ENCODE results near the gene SPATA25. TPM values are rescaled to one million over a fixed set of nuclear protein-coding genes. Genes with fewer than 3 reads are reported as not detected.

SPATA25 gene
- total and polyA plus RNA-seq, 2 donors (not counting 3 experiments of a cell fraction or from before 2014, with no cell fraction given) = 0.69 to 1.3 TPM

DNA sequence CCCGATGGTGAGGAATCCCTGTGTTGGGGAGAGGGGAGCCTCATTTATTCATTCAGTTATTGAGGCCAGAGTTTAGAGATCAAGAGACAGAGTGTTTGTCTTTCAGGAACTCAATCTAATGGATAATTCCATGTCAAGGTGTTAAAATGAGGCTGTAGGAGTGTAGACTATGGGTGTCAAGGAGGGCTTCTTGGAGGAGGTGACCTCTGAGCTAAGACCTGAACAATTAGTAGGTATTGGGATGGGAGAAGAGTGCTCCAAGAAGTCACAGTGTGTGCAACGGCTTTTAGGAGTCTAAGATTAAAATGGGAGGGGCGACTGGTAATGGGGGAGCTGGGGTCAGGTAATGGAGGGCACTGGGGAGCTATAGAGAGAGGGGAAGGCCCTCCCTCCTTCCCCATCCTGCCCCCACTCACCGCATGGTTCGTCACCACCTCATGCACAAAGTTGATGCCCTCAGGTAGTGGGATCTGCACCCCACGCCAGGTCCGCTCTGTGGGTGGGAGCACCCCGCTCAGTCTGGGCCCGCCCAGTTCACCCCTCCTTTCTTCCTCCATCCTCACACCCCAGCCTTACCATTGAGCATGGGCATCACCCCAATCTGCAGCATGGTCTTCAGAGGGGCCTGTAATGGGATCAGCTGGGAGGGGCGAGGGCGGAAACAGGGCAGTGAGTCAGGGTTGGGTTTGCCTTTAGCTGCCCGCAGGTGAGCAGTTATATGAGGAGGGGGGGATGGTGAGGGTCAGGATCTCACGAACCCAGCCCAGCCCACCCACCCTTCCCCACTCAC lies 11.8 kb upstream of the SPATA25 start:
- no peak overlapping the region for H2AFZ ChIP-seq (ENCODE audit: low read depth, low read length)
- TF ChIP-seq GATA2 (IDR thresholded peaks at IDR 0.05; ENCODE audit: insufficient read depth, insufficient read length, low read depth, low read length) (no peak), JUN (IDR thresholded peaks at IDR 0.05; ENCODE audit: borderline replicate concordance, insufficient read depth, insufficient read length, low read depth) (no peak), POLR2A (IDR thresholded peaks at IDR 0.05; ENCODE audit: low read depth, low read length) (no peak), POLR2AphosphoS5 (IDR thresholded peaks at IDR 0.05; ENCODE audit: insufficient read depth, low read depth, low read length) (no peak), MYC (IDR thresholded peaks at IDR 0.05; ENCODE audit: low read depth, low read length) (no peak), CTCF (IDR thresholded peaks at IDR 0.05; ENCODE audit: extremely low read depth in 1 of 2, insufficient read depth in 1 of 2, low read depth in 1 of 2, low read length in 2 of 2) (no peak), MAX (IDR thresholded peaks at IDR 0.05; ENCODE audit: insufficient read depth, insufficient read length) (no peak), FOS (IDR thresholded peaks at IDR 0.05; ENCODE audit: borderline replicate concordance, insufficient read depth, low read length) (no peak), EZH2 (IDR thresholded peaks at IDR 0.05; ENCODE audit: borderline replicate concordance, low read depth, low read length, severe bottlenecking) (no peak)
- no peak overlapping the region for H3K9ac ChIP-seq (replicated peaks; ENCODE audit: extremely low read depth, insufficient read depth, low read length)
- no peak overlapping the region for H3K27ac ChIP-seq (ENCODE audit: insufficient read depth, low read depth, low read length)
- no peak overlapping the region for H3K4me2 ChIP-seq (ENCODE audit: insufficient read depth, low read length)
- H3K79me2 ChIP-seq (ENCODE audit: control insufficient read depth, insufficient read depth, low read length) = no peaks in the 10 kb centered on the region
- H3K36me3 ChIP-seq (ENCODE audit: control insufficient read depth in 2 of 2, extremely low read depth in 1 of 2, insufficient read depth in 2 of 2, low read length in 2 of 2) = peaks cover 4 to 28% of the 10 kb centered on the region in 2 experiments
- BruUV-seq (replicated peaks) = no TSS peak
- ChIA-PET POLR2A (interaction anchor here (0.6 to 0.7 kb wide), 2 partner anchors 35 to 36 kb away, joined by 4 read pairs; no protein-coding TSS in a partner anchor), CTCF (interaction anchor here (2.1 kb wide), 1 partner anchor 71 kb away, joined by 5 read pairs; no protein-coding TSS in a partner anchor)
- H3K9me1 ChIP-seq (replicated peaks; ENCODE audit: control insufficient read depth, extremely low read depth, insufficient read depth, low read length) = no peaks in the 10 kb centered on the region
- H3K27me3 ChIP-seq (ENCODE audit: control insufficient read depth in 2 of 2, insufficient read depth in 2 of 2, low read length in 2 of 2) = no peaks in the 10 kb centered on the region
- no peaks in the 10 kb centered on the region for H3K9me3 ChIP-seq (replicated peaks; ENCODE audit: control insufficient read depth, insufficient read depth, low read length)
- no peaks in the 10 kb centered on the region for H3K4me1 ChIP-seq (ENCODE audit: control insufficient read depth, extremely low read depth, insufficient read depth, low read length)
- intact Hi-C loops (cut with micrococcal nuclease) = no loop called here
- dilution Hi-C loops (cut with MboI; ENCODE audit: extremely low pct_ligation_motif_present, low sequenced_read_pairs) = no loop called here
- H3K4me3 ChIP-seq (replicated peaks in 1 of 3; ENCODE audit: insufficient read depth in 1 of 3, low read depth in 1 of 3, low read length in 3 of 3) = no peak overlapping the region
- DNase-seq (ENCODE audit: low read depth, low spot score) (no peak), FAIRE-seq (no peak)
- H4K20me1 ChIP-seq (replicated peaks; ENCODE audit: control insufficient read depth, extremely low read depth, insufficient read depth, low read length) = no peaks in the 10 kb centered on the region
